ENCODE results near the gene SLC7A6.

SLC7A6 gene

GRCh38 chr16:68227850-68228553 is 36.3 kb upstream of the SLC7A6 start:
- no peak overlapping the region for H3K4me2 ChIP-seq (ENCODE audit: insufficient read depth, low read length)
- no peaks in the 10 kb centered on the region for H3K9me3 ChIP-seq (ENCODE audit: insufficient read depth, low read length, severe bottlenecking)
- no peaks in the 10 kb centered on the region for H3K4me1 ChIP-seq (ENCODE audit: insufficient read depth, low read length)
- no peak overlapping the region for H3K27ac ChIP-seq (ENCODE audit: low read length)
- H4K20me1 ChIP-seq (ENCODE audit: insufficient read depth, low read length) = peaks cover 12% of the 10 kb centered on the region
- H3K79me2 ChIP-seq (ENCODE audit: insufficient read depth, low read length) = no peaks in the 10 kb centered on the region
- no peak for DNase-seq
- ATAC-seq (ENCODE audit: insufficient read depth, low read depth) = no peak
- no peaks in the 10 kb centered on the region for H3K27me3 ChIP-seq (ENCODE audit: insufficient read depth, low read length, poor library complexity)
- no peak overlapping the region for H3K9ac ChIP-seq (ENCODE audit: low read depth, low read length)
- H3K4me3 ChIP-seq (ENCODE audit: low read depth in 1 of 2, low read length in 2 of 2) = no peak overlapping the region
- H3K36me3 ChIP-seq (ENCODE audit: insufficient read depth, low read length) = peaks cover 61% of the 10 kb centered on the region
- TF ChIP-seq CTCF (IDR thresholded peaks at IDR 0.05; ENCODE audit: borderline replicate concordance, extremely low read depth, low read length, poor library complexity, severe bottlenecking) = no peak
- TF ChIP-seq EZH2 (IDR thresholded peaks at IDR 0.05; ENCODE audit: borderline replicate concordance, low read depth, low read length, severe bottlenecking) = no peak
- no peak overlapping the region for H2AFZ ChIP-seq (ENCODE audit: low read depth, low read length)

DNA sequence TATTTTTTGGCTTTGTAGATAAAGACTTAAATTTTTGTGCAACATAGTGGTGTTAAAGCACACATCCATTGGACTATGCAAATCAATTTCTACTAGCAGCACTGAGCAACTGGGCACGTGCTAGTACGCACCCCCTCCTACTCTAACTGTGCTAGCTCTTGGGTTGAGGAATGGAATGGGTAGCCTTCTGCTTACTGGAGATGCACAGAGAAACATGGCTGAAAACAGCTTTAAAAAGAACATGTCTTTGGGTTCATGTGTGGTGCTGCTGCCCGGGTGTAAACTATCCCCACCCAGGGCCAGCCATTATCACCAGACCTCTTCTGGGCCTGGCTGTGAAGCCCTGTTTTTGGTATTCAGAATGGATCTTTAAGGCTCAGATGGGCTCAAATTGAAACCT is 35.7 kb upstream of the SLC7A6 start:
- H4K20me1 ChIP-seq (ENCODE audit: insufficient read depth, low read length) = peaks cover 12% of the 10 kb centered on the region
- no peak for TF ChIP-seq EZH2 (IDR thresholded peaks at IDR 0.05; ENCODE audit: borderline replicate concordance, low read depth, low read length, severe bottlenecking)
- TF ChIP-seq CTCF (IDR thresholded peaks at IDR 0.05; ENCODE audit: borderline replicate concordance, extremely low read depth, low read length, poor library complexity, severe bottlenecking) = no peak
- H2AFZ ChIP-seq (ENCODE audit: low read depth, low read length) = no peak overlapping the region
- no peaks in the 10 kb centered on the region for H3K79me2 ChIP-seq (ENCODE audit: insufficient read depth, low read length)
- ATAC-seq (ENCODE audit: insufficient read depth, low read depth) (no peak), DNase-seq (no peak)
- H3K4me1 ChIP-seq (ENCODE audit: insufficient read depth, low read length) = no peaks in the 10 kb centered on the region
- H3K4me3 ChIP-seq (ENCODE audit: low read depth in 1 of 2, low read length in 2 of 2) = no peak overlapping the region
- H3K9ac ChIP-seq (ENCODE audit: low read depth, low read length) = no peak overlapping the region
- H3K4me2 ChIP-seq (ENCODE audit: insufficient read depth, low read length) = no peak overlapping the region
- H3K27me3 ChIP-seq (ENCODE audit: insufficient read depth, low read length, poor library complexity) = no peaks in the 10 kb centered on the region
- H3K9me3 ChIP-seq (ENCODE audit: insufficient read depth, low read length, severe bottlenecking) = no peaks in the 10 kb centered on the region
- no peak overlapping the region for H3K27ac ChIP-seq (ENCODE audit: low read length)
- peaks cover 57% of the 10 kb centered on the region for H3K36me3 ChIP-seq (ENCODE audit: insufficient read depth, low read length)

DNA sequence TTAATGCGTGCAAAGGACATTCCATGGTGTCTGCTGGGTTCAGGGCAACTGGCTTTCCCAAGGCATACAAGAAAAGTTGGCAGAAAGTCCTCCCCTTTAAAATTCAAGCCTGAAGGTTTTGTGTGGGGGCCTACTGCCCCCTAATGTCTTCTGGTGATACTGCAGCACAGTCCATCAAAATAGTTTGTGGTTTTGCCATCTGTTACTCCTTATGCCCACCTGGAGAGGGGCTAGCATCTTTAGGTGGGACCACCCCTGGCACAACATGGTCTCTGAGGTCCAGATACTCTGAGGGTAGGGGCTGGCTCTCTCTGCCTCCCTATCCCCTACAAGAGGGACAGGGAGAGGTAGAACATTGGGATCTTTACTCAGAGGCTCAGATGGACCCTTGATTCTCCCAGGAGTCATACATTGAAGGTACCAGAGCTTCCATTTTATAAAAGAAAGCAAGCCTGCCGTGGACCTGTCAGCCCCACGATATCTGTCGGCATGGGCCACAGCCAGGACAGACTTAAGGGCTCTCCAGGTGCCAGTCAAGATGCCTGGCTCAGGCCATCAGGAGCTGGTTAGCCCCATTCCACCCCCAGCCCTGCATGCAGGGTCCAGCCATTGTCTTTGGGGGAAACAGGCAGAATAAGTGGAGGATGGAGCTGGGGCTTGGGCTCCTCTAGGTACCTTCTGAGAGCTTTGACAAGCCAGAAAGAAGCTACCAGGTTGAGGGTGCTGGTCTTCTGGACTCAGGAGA is 34.7 kb upstream of the SLC7A6 start:
- Histone ChIP-seq H3K9ac (ENCODE audit: low read depth, low read length) (no peak overlapping the region), H3K36me3 (ENCODE audit: insufficient read depth, low read length) (peaks cover 57% of the 10 kb centered on the region), H3K27ac (ENCODE audit: low read length) (no peak overlapping the region), H3K4me2 (ENCODE audit: insufficient read depth, low read length) (no peak overlapping the region), H3K27me3 (ENCODE audit: insufficient read depth, low read length, poor library complexity) (no peaks in the 10 kb centered on the region), H2AFZ (ENCODE audit: low read depth, low read length) (no peak overlapping the region), H3K4me1 (ENCODE audit: insufficient read depth, low read length) (no peaks in the 10 kb centered on the region), H3K9me3 (ENCODE audit: insufficient read depth, low read length, severe bottlenecking) (no peaks in the 10 kb centered on the region), H3K79me2 (ENCODE audit: insufficient read depth, low read length) (no peaks in the 10 kb centered on the region), H3K4me3 (ENCODE audit: low read depth in 1 of 2, low read length in 2 of 2) (no peak overlapping the region), H4K20me1 (ENCODE audit: insufficient read depth, low read length) (peaks cover 12% of the 10 kb centered on the region)
- TF ChIP-seq CTCF (IDR thresholded peaks at IDR 0.05; ENCODE audit: borderline replicate concordance, extremely low read depth, low read length, poor library complexity, severe bottlenecking) (peak; percentile 92), EZH2 (IDR thresholded peaks at IDR 0.05; ENCODE audit: borderline replicate concordance, low read depth, low read length, severe bottlenecking) (no peak)
- DNase-seq (peak; percentile 63), ATAC-seq (ENCODE audit: insufficient read depth, low read depth) (peak; percentile 56)

All from DND-41 (cell line).